ENCODE measurements around the gene DDI2. TPM values are rescaled to one million over a fixed set of nuclear protein-coding genes. Genes with fewer than 3 reads are reported as not detected.

DDI2 gene
- total and polyA plus RNA-seq, 2 donors (not counting 3 experiments of a cell fraction or from before 2014, with no cell fraction given) = 5.4 to 35.2 TPM

GRCh38 chr1:15621975-15622374 is 4.7 kb downstream of the DDI2 start:
- Histone ChIP-seq H3K27me3 (ENCODE audit: control insufficient read depth in 2 of 2, insufficient read depth in 2 of 2, low read length in 2 of 2) (no peaks in the 10 kb centered on the region), H3K4me1 (ENCODE audit: control insufficient read depth, extremely low read depth, insufficient read depth, low read length) (peaks cover 21% of the 10 kb centered on the region), H3K9me1 (replicated peaks; ENCODE audit: control insufficient read depth, extremely low read depth, insufficient read depth, low read length) (no peaks in the 10 kb centered on the region), H3K36me3 (ENCODE audit: control insufficient read depth in 2 of 2, extremely low read depth in 1 of 2, insufficient read depth in 2 of 2, low read length in 2 of 2) (peaks cover 0 to 5% of the 10 kb centered on the region in 2 experiments), H3K4me2 (ENCODE audit: insufficient read depth, low read length) (no peak overlapping the region), H3K27ac (ENCODE audit: insufficient read depth, low read depth, low read length) (no peak overlapping the region), H2AFZ (ENCODE audit: low read depth, low read length) (no peak overlapping the region), H3K4me3 (replicated peaks in 1 of 3; ENCODE audit: insufficient read depth in 1 of 3, low read depth in 1 of 3, low read length in 3 of 3) (no peak overlapping the region), H3K79me2 (ENCODE audit: control insufficient read depth, insufficient read depth, low read length) (peaks cover 91% of the 10 kb centered on the region), H3K9me3 (replicated peaks; ENCODE audit: control insufficient read depth, insufficient read depth, low read length) (no peaks in the 10 kb centered on the region), H3K9ac (replicated peaks; ENCODE audit: extremely low read depth, insufficient read depth, low read length) (no peak overlapping the region), H4K20me1 (replicated peaks; ENCODE audit: control insufficient read depth, extremely low read depth, insufficient read depth, low read length) (no peaks in the 10 kb centered on the region)
- dilution Hi-C loops (cut with MboI; ENCODE audit: extremely low pct_ligation_motif_present, low sequenced_read_pairs) = no loop called here
- intact Hi-C loops (cut with micrococcal nuclease) = no loop called here
- DNase-seq (ENCODE audit: low read depth, low spot score) = no peak
- no peak for TF ChIP-seq GATA2 (IDR thresholded peaks at IDR 0.05; ENCODE audit: insufficient read depth, insufficient read length, low read depth, low read length)
- TF ChIP-seq POLR2A (IDR thresholded peaks at IDR 0.05; ENCODE audit: low read depth, low read length) = no peak
- no peak for TF ChIP-seq EZH2 (IDR thresholded peaks at IDR 0.05; ENCODE audit: borderline replicate concordance, low read depth, low read length, severe bottlenecking)
- TF ChIP-seq JUN (IDR thresholded peaks at IDR 0.05; ENCODE audit: borderline replicate concordance, insufficient read depth, insufficient read length, low read depth) = no peak
- no peak for TF ChIP-seq FOS (IDR thresholded peaks at IDR 0.05; ENCODE audit: borderline replicate concordance, insufficient read depth, low read length)
- no peak for TF ChIP-seq CTCF (IDR thresholded peaks at IDR 0.05; ENCODE audit: extremely low read depth in 1 of 2, insufficient read depth in 1 of 2, low read depth in 1 of 2, low read length in 2 of 2)
- FAIRE-seq = no peak
- ChIA-PET CTCF (interaction anchor here (1.3 kb wide), 1 partner anchor 28 kb away, joined by 4 read pairs; no protein-coding TSS in a partner anchor), POLR2A (interaction anchor here (0.7 to 1.0 kb wide), 2 partner anchors 42 to 45 kb away, joined by 3 read pairs; no protein-coding TSS in a partner anchor)
- BruUV-seq (replicated peaks) = no TSS peak
